Mammary epithelial cell (primary cell): ENCODE results near the gene MARCO.

ENCODE experiments used
- EZH2 ChIP-seq: IDR thresholded peaks from 2 replicates; pipeline ENCODE4 v1.6.1; 2012; ENCODE audit warnings: low read length, inconsistent platforms, borderline replicate concordance
- TF ChIP-seq, protein P1 (sequence below), 2 donors: IDR thresholded peaks in 1 of 2; conservative IDR thresholded peaks in 1 of 2; 2 replicates each; pipeline ENCODE4 v1.5.1; 2011 to 2012; ENCODE audit warnings: inconsistent platforms in 2 of 2, low read length in 2 of 2, mild to moderate bottlenecking in 2 of 2, control low read depth in 1 of 2, low read depth in 1 of 2; ENCODE audit not compliant: insufficient read depth in 1 of 2; ENCODE audit errors: extremely low read depth in 1 of 2

DNA sequence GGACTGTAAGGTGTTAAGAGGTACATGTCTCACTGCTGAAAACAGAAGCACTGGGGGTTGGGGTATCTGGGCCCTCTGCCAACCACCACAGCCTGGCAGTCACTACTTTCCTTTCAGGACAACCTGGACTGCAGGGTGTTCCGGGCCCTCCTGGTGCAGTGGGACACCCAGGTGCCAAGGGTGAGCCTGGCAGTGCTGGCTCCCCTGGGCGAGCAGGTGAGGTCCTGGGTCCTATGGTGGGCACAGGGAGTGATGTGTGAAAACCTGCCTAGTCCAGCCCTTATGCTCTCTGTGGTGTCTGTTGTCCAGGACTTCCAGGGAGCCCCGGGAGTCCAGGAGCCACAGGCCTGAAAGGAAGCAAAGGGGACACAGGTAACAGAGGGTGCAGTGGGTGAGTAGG, 40.0 kb downstream of the MARCO start:
- TF ChIP-seq EZH2 = no peak
- TF ChIP-seq, protein P1, sequence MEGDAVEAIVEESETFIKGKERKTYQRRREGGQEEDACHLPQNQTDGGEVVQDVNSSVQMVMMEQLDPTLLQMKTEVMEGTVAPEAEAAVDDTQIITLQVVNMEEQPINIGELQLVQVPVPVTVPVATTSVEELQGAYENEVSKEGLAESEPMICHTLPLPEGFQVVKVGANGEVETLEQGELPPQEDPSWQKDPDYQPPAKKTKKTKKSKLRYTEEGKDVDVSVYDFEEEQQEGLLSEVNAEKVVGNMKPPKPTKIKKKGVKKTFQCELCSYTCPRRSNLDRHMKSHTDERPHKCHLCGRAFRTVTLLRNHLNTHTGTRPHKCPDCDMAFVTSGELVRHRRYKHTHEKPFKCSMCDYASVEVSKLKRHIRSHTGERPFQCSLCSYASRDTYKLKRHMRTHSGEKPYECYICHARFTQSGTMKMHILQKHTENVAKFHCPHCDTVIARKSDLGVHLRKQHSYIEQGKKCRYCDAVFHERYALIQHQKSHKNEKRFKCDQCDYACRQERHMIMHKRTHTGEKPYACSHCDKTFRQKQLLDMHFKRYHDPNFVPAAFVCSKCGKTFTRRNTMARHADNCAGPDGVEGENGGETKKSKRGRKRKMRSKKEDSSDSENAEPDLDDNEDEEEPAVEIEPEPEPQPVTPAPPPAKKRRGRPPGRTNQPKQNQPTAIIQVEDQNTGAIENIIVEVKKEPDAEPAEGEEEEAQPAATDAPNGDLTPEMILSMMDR (conservative IDR thresholded peaks at IDR 0.05 in 1 of 2, IDR thresholded peaks at IDR 0.05 in 1 of 2; ENCODE audit: extremely low read depth in 1 of 2, insufficient read depth in 1 of 2, low read depth in 1 of 2, low read length in 2 of 2) = no peak
